ENCODE results near the gene KIF19. TPM values are rescaled to one million over a fixed set of nuclear protein-coding genes. Genes with fewer than 3 reads are reported as not detected.

The KIF19 gene
- total RNA-seq, 2 experiments from 2014 or later: 0.19 to 0.25 TPM

- ChIA-PET CTCF (interaction anchor here (0.7 kb wide), 1 partner anchor 14 kb away, joined by 3 read pairs; no protein-coding TSS in a partner anchor), POLR2A (no interaction called here)
These were observed 8.5 kb downstream of the KIF19 start for GRCh38 chr17:74334393-74335039.

GRCh38 chr17:74335529-74336062, 9.6 kb downstream of the KIF19 start:
- CTCF ChIA-PET: no interaction called here
- POLR2A ChIA-PET: no interaction called here

GRCh38 chr17:74336307-74336706, 10.3 kb downstream of the KIF19 start:
- ChIA-PET POLR2A (no interaction called here), CTCF (no interaction called here)

GRCh38 chr17:74337834-74338500, 11.9 kb downstream of the KIF19 start:
- ChIA-PET CTCF (interaction anchor here (1.1 kb wide), 1 partner anchor 12 kb away, joined by 3 read pairs; no protein-coding TSS in a partner anchor), POLR2A (no interaction called here)

- CTCF ChIA-PET: no interaction called here
- POLR2A ChIA-PET: no interaction called here
These were observed 13.6 kb downstream of the KIF19 start for GRCh38 chr17:74339537-74340195.

GRCh38 chr17:74340470-74341023, 14.5 kb downstream of the KIF19 start:
- ChIA-PET CTCF (no interaction called here), POLR2A (no interaction called here)

GRCh38 chr17:74342224-74342623, 16.2 kb downstream of the KIF19 start:
- ChIA-PET CTCF (no interaction called here), POLR2A (no interaction called here)

- CTCF ChIA-PET: no interaction called here
These were observed 17.1 kb downstream of the KIF19 start for GRCh38 chr17:74343121-74343520.

GRCh38 chr17:74343526-74344284, 17.7 kb downstream of the KIF19 start:
- ChIA-PET POLR2A (no interaction called here), CTCF (interaction anchor here (1.2 kb wide), 1 partner anchor 36 kb away, joined by 3 read pairs; no protein-coding TSS in a partner anchor)

More at GRCh38 chr17:74343121-74343520, 17.1 kb downstream of the KIF19 start:
- POLR2A ChIA-PET: no interaction called here

- ChIA-PET POLR2A (no interaction called here), CTCF (interaction anchor here (1.2 kb wide), 1 partner anchor 35 kb away, joined by 3 read pairs; no protein-coding TSS in a partner anchor)
These were observed 18.6 kb downstream of the KIF19 start for GRCh38 chr17:74344658-74345057.

- CTCF ChIA-PET: no interaction called here
- POLR2A ChIA-PET: no interaction called here
These were observed 19.6 kb downstream of the KIF19 start for GRCh38 chr17:74345433-74346241.

GRCh38 chr17:74347646-74348045, 21.6 kb downstream of the KIF19 start:
- ChIA-PET POLR2A (no interaction called here), CTCF (interaction anchor here (0.7 to 1.3 kb wide), 2 partner anchors 13 to 47 kb away, joined by 3 to 4 read pairs; no protein-coding TSS in a partner anchor)

GRCh38 chr17:74349120-74349519, 23.1 kb downstream of the KIF19 start:
- ChIA-PET CTCF (interaction anchor here (0.9 to 2.1 kb wide), 2 partner anchors 41 to 48 kb away, joined by 3 to 7 read pairs; no protein-coding TSS in a partner anchor), POLR2A (no interaction called here)

- POLR2A ChIA-PET: no interaction called here
These were observed 24.5 kb downstream of the KIF19 start for GRCh38 chr17:74350486-74350885.

GRCh38 chr17:74351552-74352210, 25.7 kb downstream of the KIF19 start:
- CTCF ChIA-PET: interaction anchor here (1.2 to 2.7 kb wide), 5 partner anchors 17 to 67 kb away, joined by 3 to 10 read pairs (median 6); partner anchors contain the start of gene GPR142
- POLR2A ChIA-PET: interaction anchor here (0.6 kb wide), 1 partner anchor 63 kb away, joined by 5 read pairs; no protein-coding TSS in a partner anchor

More at GRCh38 chr17:74350486-74350885, 24.5 kb downstream of the KIF19 start:
- CTCF ChIA-PET: interaction anchor here (0.6 to 2.1 kb wide), 6 partner anchors 13 to 184 kb away, joined by 3 to 7 read pairs (median 4); partner anchors contain the start of gene RPL38

GRCh38 chr17:74353446-74354060, 27.5 kb downstream of the KIF19 start:
- ChIA-PET CTCF (interaction anchor here (1.2 to 2.7 kb wide), 5 partner anchors 15 to 55 kb away, joined by 3 to 10 read pairs (median 8); partner anchors contain the start of gene GPR142), POLR2A (no interaction called here)

- CTCF ChIA-PET: interaction anchor here (0.7 to 2.7 kb wide), 7 partner anchors 9 to 69 kb away, joined by 3 to 10 read pairs (median 4); no protein-coding TSS in a partner anchor
These were observed 28.1 kb downstream of the KIF19 start for GRCh38 chr17:74354123-74354522.

More at GRCh38 chr17:74354123-74354522, 28.1 kb downstream of the KIF19 start:
- POLR2A ChIA-PET: no interaction called here
